ENCODE data around the gene MOSPD2.

The MOSPD2 gene

GRCh38 chrX:14963447-14964236, 90.4 kb downstream of the MOSPD2 start:
- H3K27ac ChIP-seq: peak overlapping the region in 2 of 21 experiments; percentile 5 to 6
- no peak overlapping the region for H3K4me3 ChIP-seq

GRCh38 chrX:14964500-14964899, 91.3 kb downstream of the MOSPD2 start:
- no peak overlapping the region for H3K27ac ChIP-seq
- H3K4me3 ChIP-seq: no peak overlapping the region

All from skin epidermis (tissue), 12 donors.